Activated T-cell treated with anti-CD3 and anti-CD28 coated beads, Interleukin-2, amount 50 U/mL, for 1 hour (primary cell): Measurements from ENCODE around the gene ACTA1.
"Not testable (repeated sequence)": the region's sequence is repeated elsewhere in the genome, so short reads cannot be mapped to it uniquely, and the experiment has no call there.

Source experiments
- DNase-seq: peaks from one replicate; pipeline ENCODE4 v3.0.0-alpha.2; 2020

The ACTA1 gene

GRCh38 chr1:229438021-229438420, 4.1 kb upstream of the ACTA1 start:
- no peak for DNase-seq

- DNase-seq = no peak
Observed at GRCh38 chr1:229437443-229437842, 3.5 kb upstream of the ACTA1 start.

GRCh38 chr1:229436201-229436600, 2.3 kb upstream of the ACTA1 start:
- no peak for DNase-seq

DNA sequence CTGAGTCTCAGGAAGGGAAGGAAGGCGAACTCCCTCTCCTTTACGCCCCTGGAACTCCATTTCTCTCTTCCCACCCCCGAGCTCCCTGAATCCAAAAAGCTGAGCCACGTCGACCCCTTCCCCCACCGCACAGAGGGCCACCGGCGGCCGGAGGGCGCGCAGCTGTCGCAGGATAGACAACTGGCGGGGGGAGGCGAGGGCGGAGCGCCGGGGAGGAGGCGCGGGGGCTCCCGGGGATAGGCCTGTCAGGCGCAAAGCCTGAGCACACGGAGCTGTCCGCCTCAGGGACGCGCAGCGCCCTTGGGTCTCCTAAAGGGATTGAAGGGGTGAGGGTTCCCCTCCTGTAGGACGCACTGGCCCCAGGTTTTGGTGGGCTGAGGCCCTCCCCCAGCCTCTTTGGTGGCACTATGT, 752 bp upstream of the ACTA1 start:
- DNase-seq = no peak

DNA sequence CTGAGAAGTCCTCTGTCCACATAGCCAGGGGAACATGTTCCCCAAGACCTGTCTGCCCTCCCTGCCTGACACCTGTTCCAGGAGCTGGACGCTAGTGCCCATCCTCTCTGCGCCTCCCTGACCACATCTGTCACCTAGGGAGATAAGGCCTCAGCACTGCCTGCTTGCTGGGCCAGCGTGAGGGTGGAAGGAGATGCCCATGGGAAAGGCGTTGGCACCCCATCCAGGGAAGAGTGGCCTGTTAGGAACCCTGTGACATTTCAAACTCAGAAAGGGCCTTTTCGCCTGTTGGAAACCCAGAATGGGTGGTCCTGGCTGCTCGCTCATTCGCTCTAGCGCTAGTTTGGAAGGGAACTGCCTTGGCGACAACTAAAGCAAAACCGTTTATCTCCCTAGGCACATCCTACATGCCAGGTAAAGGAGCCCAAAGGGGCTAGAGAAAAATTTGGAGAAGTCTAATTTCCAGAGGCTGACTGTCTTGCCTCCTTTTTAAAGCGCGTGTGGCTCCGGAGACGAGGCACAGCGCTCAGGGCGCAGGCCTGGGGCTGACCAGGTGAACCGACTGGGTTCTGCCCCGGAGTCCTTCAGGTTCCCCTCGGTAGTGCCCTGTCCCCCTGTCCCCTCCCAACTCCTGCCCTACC, 410 bp downstream of the ACTA1 start:
- DNase-seq = no peak

DNA sequence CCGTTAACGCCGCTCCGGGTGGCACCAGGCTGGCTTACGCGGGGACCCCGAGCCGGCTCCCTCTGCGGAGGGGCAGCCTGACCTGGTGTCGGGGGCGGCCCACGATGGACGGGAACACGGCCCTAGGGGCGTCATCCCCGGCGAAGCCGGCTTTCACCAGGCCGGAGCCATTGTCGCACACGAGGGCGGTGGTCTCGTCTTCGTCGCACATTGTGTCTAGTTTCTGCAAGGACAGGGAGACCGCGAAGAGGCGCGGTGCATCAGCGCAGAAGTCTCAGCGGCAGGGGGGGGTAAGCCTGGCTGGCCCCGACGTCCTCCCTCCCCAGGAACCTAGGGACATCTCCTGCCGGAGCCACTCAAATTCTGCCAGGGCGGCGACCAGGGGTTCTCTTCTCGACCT, 989 bp downstream of the ACTA1 start:
- no peak for DNase-seq

- DNase-seq = no peak
Observed at GRCh38 chr1:229432116-229432461, 1.8 kb downstream of the ACTA1 start.

- no peak for DNase-seq
Observed at GRCh38 chr1:229431284-229432115, 2.4 kb downstream of the ACTA1 start.

- DNase-seq = peak; percentile 52
Observed at GRCh38 chr1:229430761-229431283, 3.1 kb downstream of the ACTA1 start.

DNA sequence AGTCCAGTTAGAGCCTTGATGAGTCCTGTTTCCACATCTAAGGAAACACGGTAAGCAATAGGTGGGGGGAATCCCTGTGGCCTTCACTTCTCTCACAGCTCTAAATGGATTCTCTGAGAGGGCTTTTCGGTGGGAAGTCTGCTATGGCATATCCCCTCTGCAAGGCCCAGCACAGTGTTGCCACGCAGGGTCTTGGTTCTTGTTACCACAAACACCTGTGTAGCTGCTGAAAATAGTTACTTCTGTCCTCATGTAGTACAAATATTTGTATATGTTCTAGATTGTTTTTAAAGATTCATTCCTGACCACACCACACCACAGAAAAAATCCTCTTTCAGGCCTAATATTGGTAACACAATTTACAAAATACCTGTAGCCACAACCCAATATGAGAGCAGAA, 5.6 kb downstream of the ACTA1 start:
- no peak for DNase-seq

- no peak for DNase-seq
Observed at GRCh38 chr1:229427572-229427971, 6.3 kb downstream of the ACTA1 start.

DNA sequence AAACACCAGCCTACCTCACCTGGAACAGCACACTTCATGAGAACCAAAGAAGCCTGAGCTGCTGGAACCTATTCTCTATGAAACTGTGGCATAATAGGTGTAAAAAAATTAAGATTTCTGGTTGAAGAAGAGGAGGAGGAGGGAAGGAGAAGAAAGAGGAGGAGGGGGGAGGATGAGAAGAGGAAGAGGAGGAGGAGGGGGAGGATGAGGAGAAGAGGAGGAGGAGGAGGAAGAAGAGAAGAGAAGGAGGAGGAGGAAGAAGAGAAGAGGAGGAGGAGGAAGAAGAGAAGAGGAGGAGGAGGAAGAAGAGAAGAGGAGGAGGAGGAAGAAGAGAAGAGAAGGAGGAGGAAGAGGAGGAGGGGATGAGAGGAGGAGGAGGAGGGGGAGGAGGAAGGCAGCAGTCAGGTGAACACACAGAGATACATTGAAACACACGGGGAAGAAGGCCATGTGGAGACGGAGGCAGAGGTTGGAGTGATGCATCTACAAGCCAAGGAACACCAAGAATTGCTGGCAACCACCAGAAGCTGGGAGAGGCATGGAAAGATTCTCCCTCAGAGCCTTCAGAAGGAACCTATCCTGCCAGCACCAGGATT, 8.2 kb downstream of the ACTA1 start:
- DNase-seq = no peak

DNA sequence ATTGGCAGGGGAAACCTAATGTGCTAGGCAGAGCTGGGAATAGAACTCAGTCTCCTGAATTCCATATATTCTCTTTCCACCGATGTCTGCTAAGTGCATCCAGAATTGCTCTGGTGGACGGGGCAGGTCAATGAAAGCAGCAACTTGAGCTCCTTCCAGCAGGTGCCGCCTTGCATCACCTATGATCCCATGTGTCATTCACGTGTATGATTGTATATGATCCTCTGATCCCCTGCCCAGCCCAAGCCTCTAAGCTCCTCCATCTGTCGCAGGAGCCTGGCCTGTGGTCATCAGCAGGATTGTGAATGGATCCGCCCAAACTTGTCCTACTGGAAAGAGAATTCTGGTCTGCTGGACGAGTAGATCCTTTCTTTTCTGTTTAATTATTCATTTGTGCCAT, 13.1 kb downstream of the ACTA1 start:
- DNase-seq = no peak

GRCh38 chr1:229420224-229420623, 13.7 kb downstream of the ACTA1 start:
- no peak for DNase-seq

DNA sequence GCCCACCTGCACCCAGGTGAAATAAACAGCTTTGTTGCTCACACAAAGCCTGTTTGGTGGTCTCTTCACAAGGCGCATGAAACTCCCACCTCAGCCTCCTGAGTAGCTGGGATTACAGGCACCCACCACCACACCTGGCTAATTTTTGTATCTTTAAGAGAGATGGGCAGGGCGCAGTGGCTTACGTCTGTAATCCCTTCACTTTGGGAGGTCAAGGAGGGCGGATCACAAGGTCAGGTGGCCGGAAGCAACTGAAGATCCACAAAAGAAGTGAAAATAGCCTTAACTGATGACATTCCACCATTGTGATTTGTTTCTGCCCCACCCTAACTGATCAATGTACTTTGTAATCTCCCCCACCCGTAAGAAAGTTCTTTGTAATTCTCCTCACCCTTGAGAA, 15.3 kb downstream of the ACTA1 start:
- DNase-seq = not testable (repeated sequence)

DNA sequence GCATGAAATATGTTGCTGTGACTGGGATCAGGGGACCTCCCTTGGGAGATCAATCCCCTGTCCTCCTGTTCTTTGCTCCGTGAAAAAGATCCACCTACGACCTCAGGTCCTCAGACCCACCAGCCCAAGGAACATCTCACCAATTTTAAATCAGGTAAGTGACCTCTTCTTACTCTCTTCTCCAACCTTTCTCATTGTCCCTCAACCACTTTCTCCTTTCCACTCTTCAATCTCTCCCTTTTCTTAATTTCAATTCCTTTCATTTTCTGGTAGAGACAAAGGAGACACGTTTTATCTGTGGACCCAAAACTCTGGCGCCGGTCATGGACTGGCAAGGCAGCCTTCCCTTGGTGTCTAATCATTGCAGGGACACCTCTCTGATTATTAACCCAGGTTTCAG, 21.1 kb downstream of the ACTA1 start:
- DNase-seq = not testable (repeated sequence)

DNA sequence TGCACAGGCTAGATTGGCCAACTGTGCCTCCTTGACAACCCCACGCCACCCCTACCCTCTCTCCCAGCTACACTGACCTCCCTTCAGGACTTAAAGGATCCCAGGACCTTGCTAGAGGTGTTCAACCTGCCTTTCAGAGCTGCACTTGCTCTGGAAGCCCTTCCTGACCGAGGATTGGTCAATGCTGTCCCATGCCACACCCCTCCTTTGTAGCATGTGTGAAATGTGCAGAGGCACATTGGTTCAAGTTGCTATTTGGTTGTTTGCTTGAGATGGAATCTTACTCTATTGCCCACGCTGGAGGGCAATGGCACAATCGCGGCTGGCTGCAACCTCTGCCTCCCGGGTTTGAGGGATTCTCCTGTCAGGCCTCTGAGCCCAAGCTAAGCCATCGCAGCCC, 21.8 kb downstream of the ACTA1 start:
- no peak for DNase-seq

GRCh38 chr1:229411434-229412055, 22.3 kb downstream of the ACTA1 start:
- no peak for DNase-seq

DNA sequence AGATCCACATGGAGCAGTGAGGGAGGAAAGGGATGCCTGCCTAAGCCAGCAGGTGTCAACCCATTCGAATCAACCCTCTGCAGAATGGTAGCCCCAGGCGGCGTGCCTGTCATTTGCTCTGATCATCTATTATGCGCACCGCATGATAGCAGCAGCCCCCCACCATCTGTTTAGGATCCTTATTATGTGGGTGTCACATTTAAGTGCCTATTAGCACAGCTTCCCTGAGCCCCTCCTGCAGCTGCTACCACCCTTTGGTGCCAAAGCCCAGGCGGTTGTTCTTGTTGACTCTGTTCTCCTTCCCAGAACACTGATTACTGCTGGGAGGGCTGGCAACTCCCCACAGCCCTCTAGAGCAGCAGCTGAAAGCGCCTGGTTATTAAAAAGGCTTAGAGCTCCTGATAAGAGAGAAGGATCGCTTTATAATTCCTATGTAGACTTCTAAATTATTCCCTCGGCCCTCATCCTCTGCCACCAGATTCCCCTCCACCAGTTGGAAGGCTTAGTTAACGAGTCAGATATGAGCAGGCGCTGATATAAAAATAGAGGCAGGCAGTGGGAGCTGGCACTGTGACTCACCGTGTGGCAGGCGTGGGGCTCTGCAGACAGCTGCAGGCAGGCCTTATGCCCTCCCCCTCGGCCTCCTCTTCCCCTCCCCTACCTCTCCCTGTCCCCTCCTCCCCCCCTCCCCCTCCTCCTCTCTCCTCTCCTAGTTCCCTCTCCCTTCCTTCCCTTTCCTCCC, 23.0 kb downstream of the ACTA1 start:
- no peak for DNase-seq

- no peak for DNase-seq
Observed at GRCh38 chr1:229410370-229410691, 23.6 kb downstream of the ACTA1 start.

- DNase-seq = no peak
Observed at GRCh38 chr1:229409616-229410369, 24.1 kb downstream of the ACTA1 start.

GRCh38 chr1:229408458-229409037, 25.3 kb downstream of the ACTA1 start:
- no peak for DNase-seq
